ENCODE results near the gene NTM. TPM values are rescaled to one million over a fixed set of nuclear protein-coding genes. Genes with fewer than 3 reads are reported as not detected.

Gene NTM
- total and polyA plus RNA-seq, 8 donors = 0.04 to 4.4 (median 0.50) TPM

GRCh38 chr11:131404010-131404409 lies 33.6 kb downstream of the NTM start:
- TF ChIP-seq CTCF (IDR thresholded peaks at IDR 0.05) = no peak
- Histone ChIP-seq H3K36me3 (no peaks in the 10 kb centered on the region), H3K9me3 (no peaks in the 10 kb centered on the region), H3K27ac (no peak overlapping the region), H3K4me3 (no peak overlapping the region), H3K27me3 (no peaks in the 10 kb centered on the region), H3K4me1 (no peaks in the 10 kb centered on the region)
- intact Hi-C loops (cut with DNase I) = no loop called here
- ATAC-seq (no peak), DNase-seq (peak in 1 of 6 donors; percentile 11), FAIRE-seq (no peak)
- WGBS, 2 donors = 80 to 86% methylated on average over 9 of the region's 9 CpGs

GRCh38 chr11:131408025-131408640 lies 37.7 kb downstream of the NTM start:
- WGBS, 2 donors = 12 to 14% methylated on average over 5 of the region's 5 CpGs
- FAIRE-seq (no peak), ATAC-seq (peak in 3 of 4 donors; percentile 73 to 90 (median 86))

GRCh38 chr11:131409345-131409744 lies 38.9 kb downstream of the NTM start:
- Histone ChIP-seq H3K4me1 (no peaks in the 10 kb centered on the region), H3K27ac (no peak overlapping the region), H3K36me3 (no peaks in the 10 kb centered on the region), H3K9me3 (no peaks in the 10 kb centered on the region), H3K4me3 (no peak overlapping the region), H3K27me3 (no peaks in the 10 kb centered on the region)
- no peak for FAIRE-seq
- intact Hi-C loops (cut with DNase I) = no loop called here
- no peak for DNase-seq
- 56 to 57% methylated on average over 8 of the region's 8 CpGs for WGBS, 2 donors
- ATAC-seq = no peak
- no peak for TF ChIP-seq CTCF (IDR thresholded peaks at IDR 0.05)

More at GRCh38 chr11:131408025-131408640, 37.7 kb downstream of the NTM start:
- no peaks in the 10 kb centered on the region for H3K4me1 ChIP-seq
- H3K36me3 ChIP-seq = no peaks in the 10 kb centered on the region
- no peak overlapping the region for H3K27ac ChIP-seq
- no peaks in the 10 kb centered on the region for H3K27me3 ChIP-seq
- peak in 2 of 6 donors; percentile 28 to 53 for DNase-seq
- peak in 3 of 4 donors; percentile 11 to 29 (median 24) for TF ChIP-seq CTCF (IDR thresholded peaks at IDR 0.05)
- intact Hi-C loops (cut with DNase I) = no loop called here
- H3K4me3 ChIP-seq = no peak overlapping the region
- H3K9me3 ChIP-seq = no peaks in the 10 kb centered on the region

GRCh38 chr11:131411636-131412035 lies 41.2 kb downstream of the NTM start:
- TF ChIP-seq CTCF (IDR thresholded peaks at IDR 0.05) = no peak
- H3K36me3 ChIP-seq = no peaks in the 10 kb centered on the region
- FAIRE-seq (no peak), DNase-seq (peak in 1 of 6 donors; percentile 18), ATAC-seq (no peak)
- H3K9me3 ChIP-seq = no peaks in the 10 kb centered on the region
- H3K27me3 ChIP-seq = no peaks in the 10 kb centered on the region
- H3K4me1 ChIP-seq = no peaks in the 10 kb centered on the region
- no peak overlapping the region for H3K4me3 ChIP-seq
- H3K27ac ChIP-seq = no peak overlapping the region
- WGBS, 2 donors = 78 to 86% methylated on average over 6 of the region's 6 CpGs
- intact Hi-C loops (cut with DNase I) = loop anchor here in 1 of 3 donors (5.0 kb wide), 1 partner anchor 91 kb away; no protein-coding TSS in a partner anchor

GRCh38 chr11:131412061-131412460 lies 41.6 kb downstream of the NTM start:
- FAIRE-seq (no peak), ATAC-seq (no peak), DNase-seq (no peak)
- TF ChIP-seq CTCF (IDR thresholded peaks at IDR 0.05) = no peak
- intact Hi-C loops (cut with DNase I) = loop anchor here in 1 of 3 donors (5.0 kb wide), 1 partner anchor 90 kb away; no protein-coding TSS in a partner anchor
- no peaks in the 10 kb centered on the region for H3K27me3 ChIP-seq
- no peaks in the 10 kb centered on the region for H3K9me3 ChIP-seq
- H3K4me3 ChIP-seq = no peak overlapping the region
- no peaks in the 10 kb centered on the region for H3K36me3 ChIP-seq
- no peak overlapping the region for H3K27ac ChIP-seq
- no peaks in the 10 kb centered on the region for H3K4me1 ChIP-seq
- WGBS, 2 donors = 85 to 89% methylated on average over 1 of the region's 1 CpG
